NCI-H1436 (cell line): ENCODE results near the gene TAOK3.

ENCODE experiments used
- DNase-seq: peaks from one replicate; lab custom pipeline; 2025; lab: John Stamatoyannopoulos, UW

Gene TAOK3

DNA sequence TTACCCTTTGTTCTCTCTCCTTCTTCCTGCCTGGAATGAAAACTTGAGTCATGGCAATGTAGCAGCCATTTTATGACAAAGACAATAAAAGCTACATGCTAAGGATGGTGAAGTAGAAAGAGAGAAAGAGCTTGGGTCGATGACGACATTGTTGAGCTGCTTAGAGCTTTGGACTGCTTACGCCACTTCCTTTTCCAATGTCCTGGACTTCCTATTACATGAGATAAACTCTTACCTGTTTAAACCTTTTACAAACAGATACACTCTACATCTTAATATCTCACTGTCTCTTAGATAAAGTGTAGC is 166.6 kb downstream of the TAOK3 start:
- no peak for DNase-seq

DNA sequence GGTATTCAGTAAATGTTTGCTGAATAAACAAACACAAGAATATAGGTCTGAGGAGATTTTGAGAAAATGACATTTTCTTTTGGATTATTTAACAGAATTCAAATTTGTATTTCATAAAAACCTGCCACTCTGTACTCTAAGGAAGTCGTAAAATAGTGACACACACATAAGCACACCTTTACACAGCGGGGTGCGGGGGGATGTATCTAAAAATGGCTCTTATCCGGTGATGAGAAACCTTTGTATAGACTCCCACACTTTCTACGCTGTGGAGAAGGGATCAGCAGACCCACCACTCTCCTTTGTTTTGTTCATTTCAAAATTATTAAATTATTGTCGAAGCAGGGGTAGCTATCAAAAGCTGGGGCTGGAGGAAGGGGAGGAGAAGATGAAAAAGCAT is 178.7 kb downstream of the TAOK3 start:
- DNase-seq, result no peak

- no peak for DNase-seq
Observed at GRCh38 chr12:118193477-118193876, 179.2 kb downstream of the TAOK3 start.

DNA sequence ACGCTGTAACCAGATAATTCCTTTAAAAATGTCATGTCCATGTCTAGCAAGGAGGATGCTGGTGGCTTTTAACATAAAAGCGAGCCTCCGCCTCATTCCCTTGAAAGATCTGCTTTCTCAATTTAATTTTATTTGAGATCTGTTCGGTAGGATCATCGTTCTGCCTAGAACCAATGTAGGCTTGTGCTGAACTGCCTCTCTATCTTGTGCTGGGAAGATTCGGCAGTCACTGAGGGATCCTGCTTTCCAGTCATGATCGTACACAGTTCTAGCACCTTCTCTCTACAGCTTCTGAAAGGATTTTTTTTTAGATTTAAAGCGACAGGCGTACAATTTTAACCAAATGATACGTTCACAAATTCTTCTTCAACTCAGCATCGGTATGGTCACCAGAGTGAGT is 182.4 kb downstream of the TAOK3 start:
- DNase-seq, result peak; percentile 24

DNA sequence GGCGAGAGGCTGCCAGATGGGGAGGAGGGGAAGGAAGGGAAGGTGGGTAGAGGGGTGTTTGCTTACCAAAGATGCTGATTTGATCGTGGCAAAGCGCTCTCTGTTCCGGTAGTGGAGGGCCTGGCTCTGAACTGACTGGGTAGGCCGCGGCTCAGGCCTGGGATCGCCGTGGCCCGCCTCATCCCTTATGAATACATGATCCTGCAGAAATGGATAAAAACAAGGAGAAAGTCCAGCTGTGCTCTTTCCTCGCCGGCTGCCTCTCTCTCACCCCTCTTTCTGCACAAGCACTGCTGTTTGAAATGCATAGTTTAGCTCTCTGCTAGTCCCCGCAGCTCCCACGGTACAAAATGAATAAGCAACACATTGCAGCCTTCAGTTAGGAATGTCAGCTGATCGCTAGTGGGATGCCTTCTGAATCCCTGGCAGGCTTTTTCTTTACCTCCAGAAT is 182.9 kb downstream of the TAOK3 start:
- DNase-seq, result peak; percentile 46

DNA sequence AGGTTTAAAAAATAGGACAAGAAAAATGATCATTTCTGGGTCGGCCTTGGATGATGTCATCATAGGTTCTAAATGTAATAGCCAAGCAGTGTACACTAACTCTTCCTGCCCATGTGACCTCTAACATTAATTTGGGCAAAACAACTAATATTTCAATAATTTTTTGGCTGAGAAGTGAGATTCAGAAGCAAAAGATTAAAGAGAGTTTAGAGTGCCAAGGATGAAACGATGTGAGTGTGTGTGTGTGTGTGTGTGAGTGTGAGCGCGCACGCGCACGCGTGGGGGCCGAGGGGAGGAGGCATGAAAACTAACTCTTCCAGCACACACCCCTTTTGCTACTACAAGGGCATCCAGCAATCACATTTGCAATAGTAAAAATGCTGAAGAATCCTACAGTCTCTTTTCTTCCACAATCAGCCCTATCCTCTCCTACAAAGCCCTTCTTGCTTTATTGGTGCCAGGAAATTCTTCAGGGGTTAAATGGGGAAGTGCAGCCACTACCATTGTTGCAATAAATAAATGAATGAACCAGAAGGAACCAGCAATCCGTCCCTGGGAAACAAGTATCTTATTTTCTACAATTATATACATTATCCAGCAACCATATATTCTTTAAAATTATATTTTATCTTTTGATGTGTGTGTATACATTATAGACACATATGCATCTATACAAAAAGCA is 183.9 kb downstream of the TAOK3 start:
- no peak for DNase-seq

GRCh38 chr12:118187751-118188435 is 184.8 kb downstream of the TAOK3 start:
- DNase-seq, result no peak

GRCh38 chr12:118185602-118186397 is 186.9 kb downstream of the TAOK3 start:
- no peak for DNase-seq

DNA sequence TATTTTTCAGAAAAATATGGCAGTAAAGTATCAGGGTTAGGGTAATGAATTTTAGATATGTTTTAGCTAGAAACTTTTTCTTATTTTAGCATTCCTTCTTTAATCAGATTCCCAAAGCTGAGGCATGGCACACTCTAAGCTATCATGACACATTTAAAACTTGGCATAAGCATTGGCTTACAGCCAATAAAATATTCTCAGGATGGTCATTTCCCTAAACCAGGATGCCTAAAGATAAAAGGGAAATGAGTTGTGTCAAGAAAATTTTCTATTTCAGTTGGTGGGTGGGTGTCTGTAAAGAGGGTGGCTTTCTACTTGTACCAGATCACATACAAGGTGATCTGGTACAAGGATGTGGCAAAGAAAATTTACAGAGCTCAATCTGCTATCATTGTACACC is 189.0 kb downstream of the TAOK3 start:
- no peak for DNase-seq

DNA sequence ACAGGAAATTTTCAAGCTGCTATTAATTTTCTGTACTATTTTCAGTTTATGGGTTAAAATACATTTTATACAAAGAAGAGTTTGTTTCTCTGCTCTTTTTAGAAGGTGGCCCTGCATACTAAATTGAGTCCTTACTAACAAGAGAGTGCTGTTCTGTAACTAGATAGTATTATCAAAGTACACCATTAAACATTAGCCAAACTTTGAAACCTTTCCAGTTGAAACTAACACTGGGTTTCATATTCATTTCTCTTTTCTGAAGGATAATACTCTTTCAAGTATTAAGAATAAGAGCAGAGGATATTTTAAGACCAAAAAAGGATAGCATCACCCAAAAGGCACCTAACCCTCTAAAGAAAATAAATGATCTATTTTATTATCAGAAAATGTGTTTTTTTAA is 189.6 kb downstream of the TAOK3 start:
- no peak for DNase-seq

DNA sequence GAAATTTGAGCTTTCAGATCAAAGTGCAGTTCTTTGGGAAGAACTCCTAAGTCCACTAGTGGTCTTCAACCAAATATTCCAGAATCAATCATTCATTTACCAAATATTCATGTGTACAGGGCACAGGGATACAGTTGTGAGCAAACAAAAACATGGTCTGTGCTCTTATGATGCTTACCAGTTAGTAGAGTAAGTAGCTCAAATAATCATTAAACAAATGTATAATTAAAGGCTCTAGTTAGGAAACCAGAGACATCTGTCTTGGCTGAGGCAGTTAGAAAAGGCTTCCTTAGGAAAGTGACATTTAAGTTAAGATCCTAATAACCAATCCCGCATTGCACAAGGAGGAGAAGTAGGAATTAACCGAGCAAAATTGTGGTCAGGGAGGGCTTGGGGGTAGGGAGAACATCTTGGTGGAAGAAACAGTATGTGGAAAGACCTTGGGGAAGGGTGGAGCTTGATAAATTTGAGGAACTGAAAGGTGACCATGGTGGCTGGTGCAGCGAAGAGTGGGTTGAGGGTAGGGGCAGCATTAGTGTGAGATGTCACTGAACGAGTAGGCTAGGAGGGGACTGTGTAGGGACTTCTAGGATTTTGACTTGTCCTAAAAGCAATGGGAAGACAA is 196.8 kb downstream of the TAOK3 start:
- DNase-seq, result no peak

DNA sequence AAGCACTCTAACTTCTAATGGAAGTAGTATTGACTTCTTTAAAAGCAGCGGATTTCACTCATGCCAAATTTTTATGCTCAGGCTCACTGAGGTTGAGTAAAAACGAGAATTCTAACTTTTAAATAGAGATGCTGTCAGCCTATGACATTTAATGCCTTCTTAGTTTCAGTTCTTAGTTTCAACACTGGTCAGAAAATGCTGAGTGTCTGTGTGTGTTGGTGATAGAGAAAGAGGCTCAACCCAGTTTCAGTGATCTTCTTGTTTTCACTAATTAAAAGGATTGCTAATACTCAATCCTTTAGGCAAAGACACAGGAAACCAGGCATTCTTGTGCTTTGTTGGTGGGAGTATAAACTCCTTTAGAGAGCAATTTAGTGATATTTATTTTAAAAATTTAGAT is 205.8 kb downstream of the TAOK3 start:
- DNase-seq, result no peak

- DNase-seq, result peak; percentile 2
Observed at GRCh38 chr12:118164798-118165486, 207.8 kb downstream of the TAOK3 start.

- no peak for DNase-seq
Observed at GRCh38 chr12:118160536-118160935, 212.2 kb downstream of the TAOK3 start.

DNA sequence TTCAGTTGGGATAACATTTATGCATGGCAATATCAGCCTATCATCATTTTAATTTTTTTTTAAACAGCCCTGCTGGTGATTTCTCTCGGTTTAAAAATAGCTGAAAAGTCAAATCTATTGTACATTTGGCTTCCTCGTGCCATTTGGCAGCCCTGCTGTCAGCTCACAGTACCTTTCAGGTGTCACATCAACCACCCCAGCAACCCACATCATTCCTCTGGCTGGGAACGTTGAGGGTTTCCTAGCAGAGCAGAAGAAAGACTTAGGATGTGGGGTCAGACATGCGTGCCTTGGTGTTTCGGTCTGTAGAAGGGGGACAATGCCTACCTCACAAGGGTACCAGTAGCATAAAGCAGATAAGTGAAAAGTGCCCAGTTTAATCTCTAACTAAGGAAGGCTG is 221.0 kb downstream of the TAOK3 start:
- no peak for DNase-seq

DNA sequence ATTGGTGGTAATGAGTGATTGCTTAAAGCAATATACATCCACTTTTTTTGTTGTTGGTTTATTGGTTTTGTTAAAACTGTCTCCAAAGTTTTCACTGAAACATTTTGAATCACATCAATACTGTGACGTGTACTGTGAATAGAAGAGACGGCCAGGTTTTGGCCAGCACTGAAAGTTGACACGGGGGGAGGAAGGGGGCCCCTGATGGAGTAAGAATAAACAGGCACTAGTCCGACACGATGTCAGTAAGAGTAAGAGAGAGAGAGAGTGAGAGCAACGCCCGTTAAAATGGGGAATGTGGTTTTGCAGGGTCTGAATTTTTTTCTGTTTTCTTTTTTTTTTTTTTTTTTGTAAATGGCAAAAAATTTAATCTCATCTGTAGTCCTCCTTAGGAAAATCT is 222.1 kb downstream of the TAOK3 start:
- no peak for DNase-seq

DNA sequence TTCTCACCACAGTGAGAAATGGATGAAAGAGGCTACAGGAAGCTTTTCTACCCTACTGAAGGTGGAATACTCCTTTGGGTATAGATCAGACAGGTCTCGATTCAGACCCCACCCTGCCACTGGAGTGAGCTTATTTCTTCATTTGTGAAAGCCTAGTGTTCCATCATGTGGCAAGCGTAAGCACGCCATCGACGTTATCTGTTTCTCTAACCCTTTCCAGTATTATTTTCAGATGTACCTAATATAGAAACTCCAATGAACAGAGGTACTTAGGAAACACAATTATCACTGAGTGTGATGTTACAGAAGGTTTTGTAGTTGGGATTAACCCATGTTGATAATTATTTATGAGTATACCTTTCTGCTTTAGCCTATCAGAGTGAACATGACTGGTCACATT is 224.4 kb downstream of the TAOK3 start:
- no peak for DNase-seq

GRCh38 chr12:118145798-118146156 is 226.9 kb downstream of the TAOK3 start:
- no peak for DNase-seq

DNA sequence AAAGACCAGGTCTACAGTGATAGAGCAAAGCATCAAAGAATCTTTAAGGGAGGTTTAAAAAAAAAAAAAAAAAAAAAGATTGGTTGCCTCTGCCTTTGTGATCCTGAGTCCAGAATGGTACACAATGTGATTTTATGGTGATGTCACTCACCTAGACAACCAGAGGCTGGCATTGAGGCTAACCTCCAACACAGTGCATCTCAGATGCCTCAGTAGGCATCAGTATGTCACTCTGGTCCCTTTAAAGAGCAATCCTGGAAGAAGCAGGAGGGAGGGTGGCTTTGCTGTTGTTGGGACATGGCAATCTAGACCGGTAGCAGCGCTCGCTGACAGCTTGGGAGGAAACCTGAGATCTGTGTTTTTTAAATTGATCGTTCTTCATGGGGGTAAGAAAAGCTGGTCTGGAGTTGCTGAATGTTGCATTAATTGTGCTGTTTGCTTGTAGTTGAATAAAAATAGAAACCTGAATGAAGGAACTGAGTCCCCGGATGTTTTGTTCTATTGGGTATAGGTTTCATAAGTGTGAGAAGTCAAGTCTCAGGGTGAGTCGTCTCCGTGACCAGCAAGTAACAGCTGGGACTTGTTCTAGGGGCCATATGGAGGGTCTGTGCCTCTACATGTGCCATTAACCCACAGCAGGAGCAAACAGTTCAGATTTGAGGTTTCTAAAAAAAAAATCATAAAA is 227.5 kb downstream of the TAOK3 start:
- DNase-seq, result no peak

- DNase-seq, result no peak
Observed at GRCh38 chr12:118144499-118144898, 228.2 kb downstream of the TAOK3 start.

DNA sequence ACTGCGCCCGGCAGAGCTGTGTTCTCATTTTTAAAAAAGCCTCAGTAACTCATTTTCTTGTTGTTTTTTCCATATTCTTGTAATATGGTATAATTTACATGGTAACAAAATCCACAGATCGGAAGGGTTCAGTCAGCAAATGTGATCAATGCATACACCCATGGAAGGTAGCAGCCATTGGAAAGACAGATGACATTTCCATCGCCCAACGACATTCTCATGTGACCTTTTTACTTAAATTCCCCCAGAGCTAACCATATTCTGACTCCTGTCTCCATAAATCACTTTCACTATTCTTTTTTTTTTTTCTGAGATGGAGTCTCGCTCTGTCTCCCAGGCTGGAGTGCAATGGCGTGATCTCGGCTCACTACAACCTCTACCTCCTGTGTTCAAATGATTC is 231.9 kb downstream of the TAOK3 start:
- DNase-seq, result no peak
